HEK293 (cell line): ENCODE data around the gene RDH5.

Source experiments
- GLI4 ChIP-seq: fragments of 450-650 bp; formaldehyde crosslinking; IDR thresholded peaks from 2 replicates; pipeline ENCODE4 v1.5.1; 2016; ENCODE audit warnings: missing biosample characterization, missing genetic modification characterization
- GLIS2 ChIP-seq: fragments of 450-650 bp; formaldehyde crosslinking; IDR thresholded peaks from 2 replicates; pipeline ENCODE4 v1.5.1; 2016; ENCODE audit warnings: missing biosample characterization, missing genetic modification characterization
- HOXC10 ChIP-seq: sonication (generic); formaldehyde crosslinking; IDR thresholded peaks from 2 replicates; pipeline ENCODE4 v1.8.1; 2023; ENCODE audit warnings: mild to moderate bottlenecking, missing genetic modification reagents
- KLF9 ChIP-seq: fragments of 450-650 bp; formaldehyde crosslinking; IDR thresholded peaks from 2 replicates; pipeline ENCODE4 v1.5.1; 2016; ENCODE audit warnings: missing biosample characterization, missing genetic modification characterization, low read depth
- SP7 ChIP-seq: fragments of 450-650 bp; formaldehyde crosslinking; IDR thresholded peaks from 2 replicates; pipeline ENCODE4 v1.5.1; 2016; ENCODE audit warnings: missing biosample characterization, missing genetic modification characterization
- TCF7L2 ChIP-seq: IDR thresholded peaks from 2 replicates; pipeline ENCODE4 v1.6.1; 2011; ENCODE audit warnings: low read depth, mild to moderate bottlenecking, inconsistent platforms, low read length, moderate library complexity, borderline replicate concordance
- ZIC2 ChIP-seq: fragments of 450-650 bp; formaldehyde crosslinking; IDR thresholded peaks from 2 replicates; pipeline ENCODE4 v1.5.1; 2016; ENCODE audit warnings: missing biosample characterization, missing genetic modification characterization
- ZNF112 ChIP-seq: fragments of 450-650 bp; formaldehyde crosslinking; IDR thresholded peaks from 2 replicates; pipeline ENCODE4 v1.5.0; 2017; ENCODE audit warnings: missing biosample characterization, missing genetic modification characterization
- ZNF132 ChIP-seq: fragments of 450-650 bp; formaldehyde crosslinking; IDR thresholded peaks from 2 replicates; pipeline ENCODE4 v1.5.1; 2017; ENCODE audit warnings: missing biosample characterization, missing genetic modification characterization, borderline replicate concordance
- ZNF133 ChIP-seq: fragments of 450-650 bp; formaldehyde crosslinking; IDR thresholded peaks from 2 replicates; pipeline ENCODE4 v1.5.1; 2016; ENCODE audit warnings: missing biosample characterization, missing genetic modification characterization
- ZNF138 ChIP-seq: fragments of 450-650 bp; formaldehyde crosslinking; IDR thresholded peaks from 2 replicates; pipeline ENCODE4 v1.5.1; 2016; ENCODE audit warnings: missing biosample characterization, missing genetic modification characterization, borderline replicate concordance
- ZNF157 ChIP-seq: fragments of 450-650 bp; formaldehyde crosslinking; IDR thresholded peaks from 2 replicates; pipeline ENCODE4 v1.5.1; 2016; ENCODE audit warnings: missing biosample characterization, missing genetic modification characterization
- ZNF169 ChIP-seq: fragments of 450-650 bp; formaldehyde crosslinking; IDR thresholded peaks from 2 replicates; pipeline ENCODE4 v1.5.1; 2016; ENCODE audit warnings: missing biosample characterization, missing genetic modification characterization
- ZNF214 ChIP-seq: fragments of 450-650 bp; formaldehyde crosslinking; IDR thresholded peaks from 2 replicates; pipeline ENCODE4 v1.5.1; 2017; ENCODE audit warnings: missing biosample characterization, mild to moderate bottlenecking, missing genetic modification characterization, borderline replicate concordance
- ZNF24 ChIP-seq: fragments of 450-650 bp; formaldehyde crosslinking; IDR thresholded peaks from 2 replicates; pipeline ENCODE4 v1.5.1; 2016; ENCODE audit warnings: missing biosample characterization, missing genetic modification characterization
- ZNF26 ChIP-seq: fragments of 450-650 bp; formaldehyde crosslinking; IDR thresholded peaks from 2 replicates; pipeline ENCODE4 v1.5.1; 2016; ENCODE audit warnings: missing biosample characterization, missing genetic modification characterization
- ZNF292 ChIP-seq: fragments of 450-650 bp; formaldehyde crosslinking; IDR thresholded peaks from 2 replicates; pipeline ENCODE4 v1.5.1; 2016; ENCODE audit warnings: low read depth, missing biosample characterization, missing genetic modification characterization, borderline replicate concordance
- ZNF394 ChIP-seq: fragments of 450-650 bp; formaldehyde crosslinking; IDR thresholded peaks from 2 replicates; pipeline ENCODE4 v1.5.1; 2016; ENCODE audit warnings: missing biosample characterization, missing genetic modification characterization, mild to moderate bottlenecking, moderate library complexity, borderline replicate concordance
- ZNF416 ChIP-seq: fragments of 450-650 bp; formaldehyde crosslinking; IDR thresholded peaks from 2 replicates; pipeline ENCODE4 v1.5.1; 2016; ENCODE audit warnings: missing biosample characterization, missing genetic modification characterization
- ZNF473 ChIP-seq: fragments of 450-650 bp; formaldehyde crosslinking; IDR thresholded peaks from 2 replicates; pipeline ENCODE4 v1.5.1; 2017; ENCODE audit warnings: missing biosample characterization, missing genetic modification characterization
- ZNF488 ChIP-seq: fragments of 450-650 bp; formaldehyde crosslinking; IDR thresholded peaks from 2 replicates; pipeline ENCODE4 v1.5.1; 2016; ENCODE audit warnings: missing biosample characterization, missing genetic modification characterization
- ZNF510 ChIP-seq: fragments of 450-650 bp; formaldehyde crosslinking; IDR thresholded peaks from 2 replicates; pipeline ENCODE4 v1.5.1; 2018; ENCODE audit warnings: mild to moderate bottlenecking, missing genetic modification characterization, missing biosample characterization; ENCODE audit not compliant: insufficient replicate concordance
- ZNF529 ChIP-seq: fragments of 450-650 bp; formaldehyde crosslinking; IDR thresholded peaks from 2 replicates; pipeline ENCODE4 v1.5.1; 2017; ENCODE audit warnings: missing genetic modification characterization, missing biosample characterization; ENCODE audit not compliant: insufficient replicate concordance
- ZNF544 ChIP-seq: fragments of 450-650 bp; formaldehyde crosslinking; IDR thresholded peaks from 2 replicates; pipeline ENCODE4 v1.5.0; 2017; ENCODE audit warnings: missing biosample characterization, missing genetic modification characterization
- ZNF560 ChIP-seq: fragments of 450-650 bp; formaldehyde crosslinking; IDR thresholded peaks from 2 replicates; pipeline ENCODE4 v1.5.1; 2017; ENCODE audit warnings: missing biosample characterization, missing genetic modification characterization, borderline replicate concordance
- ZNF571 ChIP-seq: fragments of 450-650 bp; formaldehyde crosslinking; IDR thresholded peaks from 2 replicates; pipeline ENCODE4 v1.5.0; 2017; ENCODE audit warnings: missing biosample characterization, missing genetic modification characterization
- ZNF610 ChIP-seq: fragments of 450-650 bp; formaldehyde crosslinking; IDR thresholded peaks from 2 replicates; pipeline ENCODE4 v1.5.1; 2016; ENCODE audit warnings: missing biosample characterization, missing genetic modification characterization, borderline replicate concordance
- ZNF660 ChIP-seq: fragments of 450-650 bp; IDR thresholded peaks from 2 replicates; pipeline ENCODE4 v1.5.1; 2018; ENCODE audit warnings: missing biosample characterization, mild to moderate bottlenecking, missing genetic modification characterization
- ZSCAN23 ChIP-seq: fragments of 450-650 bp; formaldehyde crosslinking; IDR thresholded peaks from 2 replicates; pipeline ENCODE4 v1.5.1; 2016; ENCODE audit warnings: missing biosample characterization, missing genetic modification characterization
- ZSCAN5A ChIP-seq: fragments of 450-650 bp; formaldehyde crosslinking; IDR thresholded peaks from 2 replicates; pipeline ENCODE4 v1.5.1; 2016; ENCODE audit warnings: missing biosample characterization, missing genetic modification characterization
- TF ChIP-seq, protein P1 (sequence below): fragments of 450-650 bp; formaldehyde crosslinking; IDR thresholded peaks from 2 replicates; pipeline ENCODE4 v1.5.1; 2016; ENCODE audit warnings: missing biosample characterization, missing genetic modification characterization
- TF ChIP-seq, protein P2 (sequence below): fragments of 450-650 bp; formaldehyde crosslinking; IDR thresholded peaks from 2 replicates; pipeline ENCODE4 v1.5.1; 2016; ENCODE audit warnings: missing biosample characterization, missing genetic modification characterization

The RDH5 gene

GRCh38 chr12:55715833-55716581, 4.2 kb upstream of the RDH5 start, which contains the start of gene BLOC1S1 (continued):
- TF ChIP-seq ZNF157 (tag by site-specific recombination) (peak; percentile 11; the same call in 1 of the 2 replicates), ZNF610 (tag by site-specific recombination) (peak; percentile 95), ZNF560 (tag by site-specific recombination) (no peak), ZNF394 (tag by site-specific recombination) (peak; percentile 81), SP7 (tag by site-specific recombination) (peak; percentile 93), ZNF26 (tag by site-specific recombination) (0 out of 2 replicates have a peak, but pooled peaks have one; percentile 10), ZNF112 (tag by site-specific recombination) (no peak), GLI4 (0 out of 2 replicates have a peak, but pooled peaks have one; percentile 68), ZNF138 (tag by site-specific recombination) (no peak), ZNF214 (no peak), ZNF488 (no peak), ZNF660 (tag by site-specific recombination) (peak; percentile 84; the same call in 1 of the 2 replicates), ZIC2 (tag by site-specific recombination) (peak; percentile 86), ZNF292 (tag by site-specific recombination) (0 out of 2 replicates have a peak, but pooled peaks have one; percentile 18), ZNF571 (tag by site-specific recombination) (no peak), KLF9 (peak; percentile 97), ZNF529 (no peak), ZNF24 (tag by site-specific recombination) (peak; percentile 99), ZNF544 (no peak), GLIS2 (tag by site-specific recombination) (peak; percentile 85), ZNF169 (tag by site-specific recombination) (no peak), HOXC10 (CRISPR knock-in tag) (no peak), TCF7L2 (no peak), ZSCAN23 (tag by site-specific recombination) (peak; percentile 69), ZNF473 (tag by site-specific recombination) (no peak), ZNF132 (no peak), ZNF133 (tag by site-specific recombination) (no peak), ZNF416 (no peak), ZNF510 (tag by site-specific recombination) (no peak), ZSCAN5A (peak; percentile 82; the same call in 1 of the 2 replicates)
- TF ChIP-seq, protein P1, sequence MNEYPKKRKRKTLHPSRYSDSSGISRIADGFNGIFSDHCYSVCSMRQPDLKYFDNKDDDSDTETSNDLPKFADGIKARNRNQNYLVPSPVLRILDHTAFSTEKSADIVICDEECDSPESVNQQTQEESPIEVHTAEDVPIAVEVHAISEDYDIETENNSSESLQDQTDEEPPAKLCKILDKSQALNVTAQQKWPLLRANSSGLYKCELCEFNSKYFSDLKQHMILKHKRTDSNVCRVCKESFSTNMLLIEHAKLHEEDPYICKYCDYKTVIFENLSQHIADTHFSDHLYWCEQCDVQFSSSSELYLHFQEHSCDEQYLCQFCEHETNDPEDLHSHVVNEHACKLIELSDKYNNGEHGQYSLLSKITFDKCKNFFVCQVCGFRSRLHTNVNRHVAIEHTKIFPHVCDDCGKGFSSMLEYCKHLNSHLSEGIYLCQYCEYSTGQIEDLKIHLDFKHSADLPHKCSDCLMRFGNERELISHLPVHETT (tag by site-specific recombination), result peak; percentile 95
- TF ChIP-seq, protein P2, sequence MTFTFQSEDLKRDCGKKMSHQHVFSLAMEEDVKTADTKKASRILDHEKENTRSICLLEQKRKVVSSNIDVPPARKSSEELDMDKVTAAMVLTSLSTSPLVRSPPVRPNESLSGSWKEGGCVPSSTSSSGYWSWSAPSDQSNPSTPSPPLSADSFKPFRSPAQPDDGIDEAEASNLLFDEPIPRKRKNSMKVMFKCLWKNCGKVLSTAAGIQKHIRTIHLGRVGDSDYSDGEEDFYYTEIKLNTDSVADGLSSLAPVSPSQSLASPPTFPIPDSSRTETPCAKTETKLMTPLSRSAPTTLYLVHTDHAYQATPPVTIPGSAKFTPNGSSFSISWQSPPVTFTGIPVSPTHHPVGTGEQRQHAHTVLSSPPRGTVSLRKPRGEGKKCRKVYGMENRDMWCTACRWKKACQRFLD, result peak; percentile 95
